Suprapubic skin (tissue), 3 donors: ENCODE data around the gene ZDHHC14.

Experiments
- POLR2A ChIP-seq, 2 donors: fragments of 450-650 bp; IDR thresholded peaks; one replicate each; pipeline ENCODE4 v1.6.1; 2017; ENCODE audit warnings: antibody characterized with exemption in 2 of 2, mild to moderate bottlenecking in 2 of 2, moderate library complexity in 2 of 2
- TF ChIP-seq, protein P1 (sequence below), 2 donors: fragments of 200-600 bp in 1 of 2; fragments of 450-650 bp in 1 of 2; sonication (generic) in 1 of 2; IDR thresholded peaks; one replicate each; pipeline ENCODE4 v1.5.1; 2016 to 2019; ENCODE audit warnings: antibody characterized with exemption in 2 of 2, mild to moderate bottlenecking in 1 of 2, moderate library complexity in 1 of 2

DNA sequence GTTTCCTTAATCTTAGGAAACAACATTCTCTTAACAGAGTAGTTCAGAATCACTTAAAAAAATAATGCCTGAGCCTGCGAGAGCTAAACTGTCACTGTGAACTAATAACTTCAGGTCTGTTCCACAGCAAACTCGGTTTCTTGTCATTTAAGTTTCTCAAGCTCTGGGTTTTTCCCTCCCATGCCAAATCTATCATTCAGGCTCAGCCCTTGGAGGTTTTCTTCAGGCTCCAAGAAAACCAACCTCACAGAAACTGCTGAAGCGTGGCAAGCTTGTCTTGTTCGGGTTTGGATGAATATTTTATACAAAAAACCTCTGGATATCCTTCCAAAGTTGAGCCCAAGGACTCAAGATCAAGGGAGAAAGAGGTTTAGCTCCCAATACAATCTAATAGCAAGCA, 342.4 kb downstream of the ZDHHC14 start:
- TF ChIP-seq, protein P1, sequence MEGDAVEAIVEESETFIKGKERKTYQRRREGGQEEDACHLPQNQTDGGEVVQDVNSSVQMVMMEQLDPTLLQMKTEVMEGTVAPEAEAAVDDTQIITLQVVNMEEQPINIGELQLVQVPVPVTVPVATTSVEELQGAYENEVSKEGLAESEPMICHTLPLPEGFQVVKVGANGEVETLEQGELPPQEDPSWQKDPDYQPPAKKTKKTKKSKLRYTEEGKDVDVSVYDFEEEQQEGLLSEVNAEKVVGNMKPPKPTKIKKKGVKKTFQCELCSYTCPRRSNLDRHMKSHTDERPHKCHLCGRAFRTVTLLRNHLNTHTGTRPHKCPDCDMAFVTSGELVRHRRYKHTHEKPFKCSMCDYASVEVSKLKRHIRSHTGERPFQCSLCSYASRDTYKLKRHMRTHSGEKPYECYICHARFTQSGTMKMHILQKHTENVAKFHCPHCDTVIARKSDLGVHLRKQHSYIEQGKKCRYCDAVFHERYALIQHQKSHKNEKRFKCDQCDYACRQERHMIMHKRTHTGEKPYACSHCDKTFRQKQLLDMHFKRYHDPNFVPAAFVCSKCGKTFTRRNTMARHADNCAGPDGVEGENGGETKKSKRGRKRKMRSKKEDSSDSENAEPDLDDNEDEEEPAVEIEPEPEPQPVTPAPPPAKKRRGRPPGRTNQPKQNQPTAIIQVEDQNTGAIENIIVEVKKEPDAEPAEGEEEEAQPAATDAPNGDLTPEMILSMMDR (IDR thresholded peaks at IDR 0.05): no peak
- TF ChIP-seq POLR2A (IDR thresholded peaks at IDR 0.05): no peak
